Inflammatory macrophage treated with lipopolysaccharide for 4 hours (primary cell): ENCODE results near the gene ZNF616.

Experiments used
- DNase-seq: peaks from one replicate; pipeline ENCODE4 v3.0.0-alpha.2; 2020

ZNF616 gene

DNA sequence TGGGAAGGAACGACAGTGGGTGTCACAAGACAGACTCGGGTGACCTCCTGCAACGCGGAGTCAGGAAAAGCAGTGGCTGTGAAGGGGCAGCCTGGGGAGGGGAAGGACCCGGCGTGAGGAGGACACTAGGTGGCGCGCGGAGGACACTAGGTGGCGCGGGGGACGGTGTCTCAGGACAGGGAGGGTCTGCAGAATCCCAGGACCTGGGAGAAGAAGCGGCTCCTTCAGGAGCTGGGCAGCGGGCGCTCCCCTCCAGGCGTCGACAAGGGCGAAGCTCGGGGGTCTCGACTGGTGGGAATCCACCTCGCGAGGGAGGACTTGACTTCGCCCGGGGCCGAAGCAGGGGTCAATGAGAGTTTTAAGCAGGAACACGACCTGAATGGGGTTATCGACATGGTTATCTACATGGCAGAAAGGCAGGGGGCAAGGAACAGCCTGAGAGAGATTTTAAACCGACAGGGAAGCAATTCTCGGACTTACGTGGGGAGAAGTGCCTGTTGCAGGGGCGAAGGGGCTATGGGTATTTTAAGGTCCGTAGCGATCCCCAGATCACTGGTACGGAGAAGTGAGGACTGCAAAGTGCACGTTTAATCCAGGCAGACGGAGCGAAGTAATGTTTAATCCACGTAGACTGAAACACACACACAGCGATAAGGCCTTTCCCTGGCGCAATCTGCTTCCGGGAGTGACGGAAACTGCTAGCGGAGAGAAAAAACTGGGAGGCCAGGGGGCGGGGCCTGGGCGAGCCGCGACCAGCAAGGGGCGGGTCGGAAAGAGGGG is at the start of gene ZNF616:
TSS of gene ZNF616 (minus strand) at position 687 of the 780 bp plus-strand sequence. CDS start 9,426 bp downstream, outside the sequence.
- DNase-seq: peak; percentile 95

- no peak for DNase-seq
Measured at GRCh38 chr19:52188822-52189734, 49.3 kb upstream of the ZNF616 start.

DNA sequence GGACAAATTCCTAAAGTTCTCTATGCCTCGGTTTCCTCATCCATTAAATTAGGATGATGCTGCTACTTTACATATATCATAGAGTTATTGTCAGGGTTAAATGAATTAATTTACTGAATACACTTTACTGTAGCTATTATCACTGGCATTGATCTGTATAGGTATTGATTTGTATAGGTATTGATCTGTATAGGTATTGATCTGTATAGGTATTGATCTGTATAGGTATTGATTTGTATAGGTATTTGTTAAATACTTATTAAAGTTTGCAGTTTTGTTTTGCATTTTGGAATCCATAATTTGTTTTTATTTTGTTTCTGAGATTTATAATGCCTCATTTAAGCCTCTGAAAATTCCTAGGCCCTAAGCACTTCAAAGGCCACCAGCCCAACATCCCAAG is 47.7 kb upstream of the ZNF616 start:
- no peak for DNase-seq

DNA sequence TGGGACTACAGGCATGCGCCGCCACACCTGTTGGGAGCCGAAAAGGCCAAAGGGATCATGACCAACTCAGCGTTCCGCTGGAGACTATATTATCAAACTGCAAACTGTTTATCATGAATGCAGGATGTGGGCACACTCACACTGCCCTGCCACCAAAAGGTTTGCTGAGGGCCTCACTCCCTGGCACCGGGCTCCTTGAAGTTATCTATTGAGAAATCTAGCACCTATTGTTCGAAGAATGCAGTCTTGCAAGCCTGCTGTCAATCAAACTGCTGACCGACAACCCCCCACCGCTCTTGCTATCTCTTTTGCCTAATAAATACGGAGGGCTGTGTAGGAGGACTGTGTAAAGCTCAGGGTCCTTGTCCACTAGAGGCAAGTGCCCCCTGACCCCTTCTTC is 36.8 kb upstream of the ZNF616 start:
- DNase-seq: no peak

DNA sequence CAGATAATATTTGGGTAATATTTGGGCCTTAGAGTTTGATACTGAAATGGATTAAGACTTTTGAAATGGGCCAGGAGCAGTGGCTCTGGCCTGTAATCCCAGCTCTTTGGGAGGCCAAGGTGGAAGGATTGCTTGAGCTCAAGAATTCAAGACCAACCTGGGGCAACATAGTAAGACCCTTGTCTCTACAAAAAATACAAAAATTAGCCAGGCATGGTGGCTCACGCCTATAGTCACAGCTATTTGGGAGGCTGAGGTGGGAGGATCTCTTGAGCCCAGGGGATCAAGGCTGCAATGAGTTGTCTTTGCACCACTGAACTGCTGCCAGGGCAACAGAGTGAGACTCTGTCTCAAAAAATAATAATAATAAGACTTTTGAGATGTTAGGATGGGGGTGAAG is 32.6 kb upstream of the ZNF616 start:
- DNase-seq: no peak

DNA sequence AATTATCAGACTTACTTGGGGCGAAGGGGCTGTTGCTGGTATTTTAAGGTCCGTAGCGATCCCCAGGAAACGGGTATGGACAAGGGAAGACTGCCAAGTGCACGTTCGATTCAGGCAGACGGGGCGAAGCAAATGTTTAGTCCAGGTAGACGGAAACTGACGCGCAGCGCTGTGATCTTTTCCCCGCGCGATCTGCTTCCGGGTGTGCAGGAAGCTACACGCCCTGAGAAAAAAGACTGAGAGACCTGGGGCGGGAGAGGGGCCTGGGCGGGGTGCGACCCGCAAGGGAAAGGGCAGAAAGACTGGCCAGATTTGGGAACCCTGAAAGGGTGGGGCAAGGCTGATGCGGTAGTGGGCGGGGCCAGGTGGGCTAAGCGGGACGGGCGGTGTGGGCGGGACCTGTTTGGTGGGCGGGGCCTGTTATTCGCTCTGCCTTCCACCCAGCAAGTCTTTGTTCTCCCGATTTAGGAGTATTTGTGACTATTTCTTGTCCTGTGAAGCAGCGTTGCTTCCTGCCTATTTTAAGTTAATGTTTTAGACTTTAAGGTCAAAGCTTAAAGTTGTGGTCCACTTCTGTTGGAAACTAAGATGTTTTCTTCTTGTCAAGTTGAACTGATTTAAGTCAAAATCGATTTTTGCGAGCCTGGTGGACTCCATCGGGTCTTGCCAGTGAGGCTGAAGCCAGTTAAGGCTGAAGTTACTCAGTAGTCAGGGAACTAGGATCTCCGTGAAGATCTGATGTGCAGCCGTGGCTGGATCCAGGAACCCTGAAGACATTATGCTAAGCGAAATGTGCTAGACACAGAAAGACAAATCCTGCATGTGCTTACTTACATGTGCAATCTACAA is 31.8 kb upstream of the ZNF616 start, which contains the start of gene ZNF836:
TSS of gene ZNF836 (minus strand) at position 301 of the 849 bp plus-strand sequence. CDS start 3,549 bp downstream, outside the sequence.
- peak; percentile 73 for DNase-seq

DNA sequence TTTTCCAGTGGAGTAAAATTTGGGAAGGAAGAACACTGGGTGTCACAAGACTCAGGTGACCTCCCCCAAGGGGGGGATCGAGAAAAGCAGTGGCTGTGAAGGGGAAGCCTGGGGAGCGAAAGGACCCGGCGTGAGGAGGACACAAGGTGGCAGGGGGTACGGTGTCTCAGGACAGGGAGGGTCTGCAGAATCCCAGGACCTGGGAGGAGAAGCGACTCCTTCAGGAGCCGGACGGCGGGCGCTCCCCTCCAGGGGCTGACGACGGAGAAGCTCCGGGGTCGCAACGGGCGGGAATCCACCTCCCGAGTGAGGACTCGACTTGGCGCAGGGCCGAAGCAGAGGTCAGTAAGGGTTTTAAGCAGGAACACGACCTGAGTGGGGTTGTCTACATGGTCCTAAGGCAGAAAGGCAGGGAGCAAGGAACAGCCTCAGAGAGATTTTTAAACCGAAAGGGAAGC is 31.2 kb upstream of the ZNF616 start:
- peak; percentile 11 for DNase-seq

- DNase-seq: no peak
Measured at GRCh38 chr19:52170304-52170703, 30.6 kb upstream of the ZNF616 start.

DNA sequence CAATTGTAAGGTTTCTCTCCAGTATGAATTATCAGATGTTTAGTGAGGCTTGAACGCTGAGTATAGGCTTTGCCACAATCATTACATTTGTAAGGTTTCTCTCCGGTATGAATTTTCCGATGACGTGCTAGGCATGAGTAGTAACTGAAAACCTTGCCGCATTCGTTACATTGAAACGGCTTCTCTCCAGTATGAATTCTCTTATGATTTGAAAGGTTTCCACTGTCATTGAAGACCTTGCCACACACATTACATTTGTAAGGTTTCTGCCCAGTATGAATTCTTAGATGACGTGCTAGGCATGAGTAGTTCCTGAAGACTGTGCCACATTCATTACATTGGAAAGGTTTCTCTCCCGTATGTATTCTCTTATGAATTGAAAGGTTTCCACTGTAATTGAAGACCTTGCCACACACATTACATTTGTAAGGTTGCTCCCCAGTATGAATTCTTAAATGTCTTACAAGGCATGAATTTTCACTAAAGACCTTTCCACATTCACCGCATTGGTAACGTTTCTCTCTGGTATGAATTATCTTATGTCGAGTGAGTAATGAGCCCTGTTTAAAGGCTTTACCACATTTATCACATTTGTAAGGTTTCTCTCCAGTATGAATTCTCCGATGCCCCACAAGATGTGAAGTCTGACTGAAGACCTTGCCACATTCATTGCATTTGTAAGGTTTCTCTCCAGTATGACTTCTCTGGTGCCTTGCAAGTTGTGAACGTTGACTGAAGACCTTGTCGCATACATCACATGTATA is 16.0 kb upstream of the ZNF616 start:
- DNase-seq: no peak

GRCh38 chr19:52148256-52148655 is 8.5 kb upstream of the ZNF616 start:
- no peak for DNase-seq

- DNase-seq: no peak
Measured at GRCh38 chr19:52142001-52142595, 2.4 kb upstream of the ZNF616 start.

GRCh38 chr19:52141203-52141602 is 1.5 kb upstream of the ZNF616 start:
- no peak for DNase-seq

DNA sequence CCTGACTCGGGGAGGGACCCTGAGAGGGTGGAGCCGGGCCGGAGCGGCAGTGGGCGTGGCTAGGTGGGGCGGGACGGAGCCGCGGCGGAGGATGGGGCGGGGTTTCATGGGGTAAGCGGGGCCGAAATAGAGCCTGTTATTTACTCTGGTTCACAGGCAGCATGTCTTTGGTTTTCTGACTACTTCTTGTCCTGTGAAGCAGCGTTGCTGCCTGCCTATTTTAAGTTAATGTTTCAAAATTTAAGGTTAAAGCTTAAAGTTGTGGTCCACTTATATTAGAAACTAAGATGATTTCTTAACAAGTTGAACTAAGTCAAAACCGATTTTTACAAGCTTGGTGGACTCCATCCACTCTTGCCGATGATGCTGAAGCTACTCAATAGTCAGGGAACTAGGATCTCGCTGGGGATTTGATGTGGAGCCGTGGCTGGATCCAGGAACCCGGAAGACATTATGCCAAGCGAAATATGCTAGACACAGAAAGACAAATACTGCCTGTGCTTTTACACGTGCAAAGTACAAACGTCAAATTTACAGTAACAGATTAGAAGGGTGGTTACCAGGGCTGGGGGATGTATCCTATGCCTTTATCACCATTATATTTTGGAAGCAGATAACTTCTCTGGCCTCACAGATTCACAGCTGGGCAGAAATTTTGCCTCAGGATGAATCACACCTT is 433 bp upstream of the ZNF616 start:
- DNase-seq: no peak

DNA sequence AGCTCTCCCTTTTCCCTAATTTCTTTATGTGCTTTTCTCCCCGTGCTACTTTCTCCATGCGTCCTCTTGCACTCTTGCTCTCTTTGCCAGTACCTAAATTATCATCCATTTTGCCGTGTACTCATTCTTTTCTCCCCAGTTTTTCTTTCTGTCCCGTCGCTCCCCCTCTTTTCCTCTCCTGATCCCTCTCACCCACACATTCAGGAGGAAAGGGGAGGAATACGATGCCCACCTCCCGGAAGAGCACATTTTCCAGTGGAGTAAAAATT is 821 bp downstream of the ZNF616 start:
- no peak for DNase-seq

GRCh38 chr19:52138278-52138982 is 1.3 kb downstream of the ZNF616 start:
- DNase-seq: no peak

DNA sequence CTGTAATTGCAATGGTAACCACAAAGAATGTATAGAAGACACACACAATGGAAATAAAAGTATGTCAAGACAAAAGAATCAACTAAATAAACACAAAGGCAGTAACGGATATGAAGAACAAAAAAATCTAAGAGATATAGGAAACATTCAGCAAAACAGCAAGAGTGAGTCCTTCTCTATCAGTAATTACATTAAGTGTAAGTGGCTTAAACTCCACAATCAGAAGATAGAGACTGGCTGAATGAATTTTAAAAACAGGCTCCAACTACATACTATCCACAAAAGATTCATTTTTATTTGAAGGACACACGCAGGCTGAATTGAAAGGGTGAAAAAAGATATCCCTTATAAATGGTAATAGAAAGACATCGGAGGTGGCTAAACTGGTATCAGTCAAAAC is 19.5 kb downstream of the ZNF616 start:
- DNase-seq: no peak

DNA sequence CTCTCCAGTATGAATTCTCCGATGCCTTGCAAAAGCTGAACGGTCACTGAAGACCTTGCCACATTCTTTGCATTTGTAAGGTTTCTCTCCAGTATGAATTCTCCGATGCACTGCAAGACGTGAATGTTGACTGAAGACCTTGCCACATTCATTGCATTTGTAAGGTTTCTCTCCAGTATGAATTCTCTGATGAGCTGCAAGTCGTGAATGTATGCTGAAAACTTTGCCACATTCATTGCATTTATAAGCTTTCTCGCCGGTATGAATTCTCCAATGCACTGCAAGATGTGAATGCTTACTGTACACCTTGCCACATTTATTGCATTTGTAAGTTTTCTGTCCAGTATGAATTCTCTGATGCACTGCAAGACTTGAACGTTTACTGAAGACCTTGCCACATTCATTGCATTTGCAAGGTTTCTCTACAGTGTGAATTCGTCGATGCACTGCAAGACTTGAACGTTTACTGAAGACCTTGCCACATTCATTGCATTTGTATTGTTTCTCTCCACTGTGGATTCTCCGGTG is 24.1 kb downstream of the ZNF616 start:
- DNase-seq: no peak

DNA sequence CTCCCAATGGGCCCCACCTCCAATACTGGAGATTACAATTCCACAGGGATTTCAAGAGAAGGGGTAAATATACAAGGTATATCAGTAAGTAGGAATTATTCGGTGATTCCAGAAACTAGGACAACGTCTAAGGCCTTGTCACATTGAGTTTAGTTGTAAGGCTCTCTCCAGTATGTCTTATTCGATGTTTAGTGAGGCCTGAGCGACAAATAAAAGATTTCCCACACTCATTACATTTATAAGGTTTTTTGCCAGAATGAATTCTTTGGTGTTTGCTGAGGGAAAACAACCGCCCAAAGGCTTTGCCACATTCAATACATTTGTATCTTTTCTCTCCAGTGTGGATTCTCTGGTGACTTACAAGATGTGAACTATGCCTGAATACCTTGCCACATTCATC is 25.0 kb downstream of the ZNF616 start:
- DNase-seq: no peak

DNA sequence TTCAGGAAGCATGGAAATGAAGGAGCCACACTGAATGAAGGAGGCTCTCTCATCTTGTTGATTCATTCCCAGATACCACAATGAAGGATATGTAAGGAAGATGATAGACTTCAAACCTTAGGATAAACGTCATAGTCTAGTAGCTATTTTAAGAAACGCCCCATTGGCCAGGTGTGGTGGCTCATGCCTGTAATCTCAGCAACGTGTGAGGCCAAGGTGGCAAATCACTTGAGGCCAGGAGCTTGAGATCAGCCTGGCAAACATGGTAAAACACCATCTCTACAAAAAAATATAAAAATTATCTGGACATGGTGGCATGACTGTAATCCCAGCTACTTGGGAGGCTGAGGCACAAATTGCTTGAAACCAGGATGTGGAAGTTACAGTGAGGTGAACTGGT is 27.1 kb downstream of the ZNF616 start:
- DNase-seq: no peak

- DNase-seq: no peak
Measured at GRCh38 chr19:52110780-52111179, 29.0 kb downstream of the ZNF616 start.
